GM19099 (cell line): ENCODE data around the gene RNF31.

Experiments used
- POLR2A ChIP-seq: IDR thresholded peaks from 3 replicates; pipeline ENCODE4 v1.6.1; 2011; ENCODE audit warnings: low read depth; ENCODE audit not compliant: insufficient read length; ENCODE audit errors: extremely low read depth

Gene RNF31

GRCh38 chr14:24206260-24207103 is 59.2 kb downstream of the RNF31 start:
- TF ChIP-seq POLR2A = no peak

- no peak for TF ChIP-seq POLR2A
Observed at GRCh38 chr14:24207104-24207551, 59.8 kb downstream of the RNF31 start.

DNA sequence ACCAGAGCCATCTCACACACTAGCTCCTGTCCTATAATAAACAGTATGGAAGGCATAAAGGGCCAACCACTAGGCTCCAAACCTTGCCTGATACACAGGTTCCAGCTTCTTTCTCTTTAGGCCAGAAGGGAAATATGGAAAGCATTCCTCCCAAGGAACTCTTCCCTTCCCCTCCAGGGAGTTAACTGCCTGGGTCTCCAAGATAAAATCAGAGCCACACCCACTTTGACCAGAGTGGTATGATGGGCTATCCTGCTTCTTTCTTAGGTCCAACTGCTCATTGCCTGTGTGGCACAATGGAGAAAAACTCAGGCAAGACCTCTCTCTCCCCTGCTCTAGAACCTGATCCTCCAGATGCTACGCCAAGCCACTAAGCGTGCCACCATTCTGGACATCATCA is 60.3 kb downstream of the RNF31 start:
- no peak for TF ChIP-seq POLR2A
